ENCODE measurements around the gene ZNF414.

ZNF414 gene

GRCh38 chr19:8544168-8544567 lies 30.2 kb upstream of the ZNF414 start:
- Histone ChIP-seq H3K9me3 (ENCODE audit: low read depth, low read length) (no peaks in the 10 kb centered on the region), H3K4me3 (no peak overlapping the region), H3K27ac (no peak overlapping the region), H3K36me3 (ENCODE audit: insufficient read depth, low read length) (no peaks in the 10 kb centered on the region), H3K9ac (ENCODE audit: insufficient read length) (no peak overlapping the region)
- no peak for DNase-seq (ENCODE audit: low read depth, low spot score)
- TF ChIP-seq POLR2AphosphoS5 (IDR thresholded peaks at IDR 0.05; ENCODE audit: borderline replicate concordance, low read depth, low read length), result no peak
- no peak for TF ChIP-seq EZH2 (IDR thresholded peaks at IDR 0.05)
- TF ChIP-seq FOXP2 (optimal IDR thresholded peaks at IDR 0.05; ENCODE audit: control extremely low read depth, extremely low read length, insufficient read depth), result no peak

DNA sequence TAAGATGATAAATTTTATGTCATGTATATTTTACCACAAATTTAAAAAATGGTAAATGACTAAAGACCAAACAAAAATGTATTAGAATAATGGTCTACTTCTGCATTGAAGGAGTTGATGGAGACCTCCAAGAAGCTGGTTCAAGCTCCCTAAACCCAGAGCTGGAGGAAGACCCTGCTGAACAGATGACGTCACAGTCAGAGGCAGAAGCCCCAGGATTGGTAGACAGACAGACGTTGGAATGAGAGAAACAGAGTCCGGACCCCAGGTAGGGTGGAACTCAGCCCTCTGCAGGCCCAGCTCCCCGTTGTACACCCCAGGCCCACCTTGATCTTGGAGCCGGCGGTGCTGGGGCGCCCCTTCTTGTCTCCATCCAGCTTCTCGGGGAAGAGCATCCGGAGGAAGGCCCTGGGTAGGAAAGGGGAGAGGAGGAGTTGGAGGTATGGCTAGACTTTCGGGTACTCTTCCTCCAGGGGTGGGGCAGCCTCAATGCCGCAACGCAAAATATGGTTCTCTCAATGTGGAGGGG lies 25.7 kb upstream of the ZNF414 start:
- H3K27ac ChIP-seq, result no peak overlapping the region
- no peaks in the 10 kb centered on the region for H3K36me3 ChIP-seq (ENCODE audit: insufficient read depth, low read length)
- no peak overlapping the region for H3K9ac ChIP-seq (ENCODE audit: insufficient read length)
- no peak overlapping the region for H3K4me3 ChIP-seq
- H3K9me3 ChIP-seq (ENCODE audit: low read depth, low read length), result no peaks in the 10 kb centered on the region
- DNase-seq (ENCODE audit: low read depth, low spot score), result no peak
- TF ChIP-seq POLR2AphosphoS5 (IDR thresholded peaks at IDR 0.05; ENCODE audit: borderline replicate concordance, low read depth, low read length) (no peak), EZH2 (IDR thresholded peaks at IDR 0.05) (no peak), FOXP2 (optimal IDR thresholded peaks at IDR 0.05; ENCODE audit: control extremely low read depth, extremely low read length, insufficient read depth) (no peak)

DNA sequence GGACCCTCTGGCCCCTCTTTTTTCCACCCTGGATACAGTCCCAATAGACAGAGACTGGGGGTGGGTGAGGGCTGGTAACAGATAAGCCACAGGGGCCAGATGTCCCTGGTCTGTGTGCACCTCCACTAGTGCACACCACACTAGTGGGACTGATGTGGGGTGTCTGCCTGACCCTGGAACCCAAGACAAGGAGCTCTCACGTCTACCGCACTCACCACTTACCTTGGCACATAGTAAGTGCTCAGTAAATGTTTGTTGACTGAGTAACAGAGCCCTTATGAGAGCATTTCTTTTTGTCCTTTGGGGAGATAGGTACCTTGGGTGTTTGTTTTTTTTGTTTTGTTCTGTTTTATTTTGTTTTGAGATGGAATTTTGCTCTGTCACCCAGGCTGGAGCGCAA lies 23.1 kb upstream of the ZNF414 start:
- H3K9ac ChIP-seq (ENCODE audit: insufficient read length), result no peak overlapping the region
- H3K9me3 ChIP-seq (ENCODE audit: low read depth, low read length), result no peaks in the 10 kb centered on the region

DNA sequence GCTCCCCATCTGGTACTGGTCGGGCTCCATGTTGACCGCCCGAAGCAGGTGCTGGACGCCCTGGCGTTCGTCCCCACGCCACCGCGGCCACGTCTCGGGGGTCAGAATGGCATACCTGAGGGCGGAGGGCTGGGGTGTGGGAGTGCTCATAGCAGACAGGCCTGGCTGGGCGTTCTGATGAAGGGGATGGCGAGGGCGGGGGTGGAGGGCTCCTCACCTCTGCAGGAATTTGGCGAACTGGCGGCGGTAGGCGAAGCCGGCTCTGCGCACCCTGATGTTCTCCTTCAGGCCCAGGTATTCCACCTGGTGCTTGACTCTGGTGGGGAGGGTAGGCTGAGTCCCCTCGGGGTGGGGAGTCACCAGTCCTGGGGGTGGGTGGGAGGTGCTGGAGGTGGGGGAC lies 22.3 kb upstream of the ZNF414 start:
- Histone ChIP-seq H3K9me3 (ENCODE audit: low read depth, low read length) (no peaks in the 10 kb centered on the region), H3K4me3 (no peak overlapping the region), H3K9ac (ENCODE audit: insufficient read length) (no peak overlapping the region), H3K36me3 (ENCODE audit: insufficient read depth, low read length) (no peaks in the 10 kb centered on the region), H3K27ac (no peak overlapping the region)
- no peak for TF ChIP-seq POLR2AphosphoS5 (IDR thresholded peaks at IDR 0.05; ENCODE audit: borderline replicate concordance, low read depth, low read length)
- no peak for TF ChIP-seq EZH2 (IDR thresholded peaks at IDR 0.05)
- TF ChIP-seq FOXP2 (optimal IDR thresholded peaks at IDR 0.05; ENCODE audit: control extremely low read depth, extremely low read length, insufficient read depth), result no peak
- no peak for DNase-seq (ENCODE audit: low read depth, low spot score)

More for the DNA sequence above, 23.1 kb upstream of the ZNF414 start:
- no peak for DNase-seq (ENCODE audit: low read depth, low spot score)
- no peak for TF ChIP-seq EZH2 (IDR thresholded peaks at IDR 0.05)
- no peak for TF ChIP-seq FOXP2 (optimal IDR thresholded peaks at IDR 0.05; ENCODE audit: control extremely low read depth, extremely low read length, insufficient read depth)
- no peak for TF ChIP-seq POLR2AphosphoS5 (IDR thresholded peaks at IDR 0.05; ENCODE audit: borderline replicate concordance, low read depth, low read length)
- H3K36me3 ChIP-seq (ENCODE audit: insufficient read depth, low read length), result no peaks in the 10 kb centered on the region
- H3K4me3 ChIP-seq, result no peak overlapping the region
- H3K27ac ChIP-seq, result no peak overlapping the region

DNA sequence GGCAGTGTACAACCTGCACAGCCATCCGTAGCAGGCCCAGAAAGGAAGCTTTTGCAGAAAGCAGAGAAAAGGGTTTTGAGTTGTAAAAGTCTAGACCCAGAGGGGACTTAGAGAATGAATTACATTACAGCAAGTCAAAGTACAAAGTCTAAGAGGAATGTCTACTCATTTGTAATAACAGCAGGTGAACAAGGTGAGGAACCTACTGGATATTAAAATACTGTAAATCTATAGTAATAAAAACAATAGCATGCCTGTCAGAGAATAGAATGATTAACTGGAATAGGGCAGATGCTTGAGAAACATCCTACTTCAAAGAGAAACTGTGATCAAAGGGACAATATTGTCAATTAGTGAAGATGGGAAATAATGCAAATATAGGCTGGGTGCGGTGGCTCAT lies 18.3 kb upstream of the ZNF414 start:
- TF ChIP-seq POLR2AphosphoS5 (IDR thresholded peaks at IDR 0.05; ENCODE audit: borderline replicate concordance, low read depth, low read length), result no peak
- no peak for TF ChIP-seq EZH2 (IDR thresholded peaks at IDR 0.05)
- TF ChIP-seq FOXP2 (optimal IDR thresholded peaks at IDR 0.05; ENCODE audit: control extremely low read depth, extremely low read length, insufficient read depth), result no peak
- Histone ChIP-seq H3K27ac (no peak overlapping the region), H3K9me3 (ENCODE audit: low read depth, low read length) (no peaks in the 10 kb centered on the region), H3K4me3 (no peak overlapping the region), H3K36me3 (ENCODE audit: insufficient read depth, low read length) (no peaks in the 10 kb centered on the region), H3K9ac (ENCODE audit: insufficient read length) (no peak overlapping the region)
- no peak for DNase-seq (ENCODE audit: low read depth, low spot score)

- H3K36me3 ChIP-seq (ENCODE audit: insufficient read depth, low read length), result no peaks in the 10 kb centered on the region
- no peak for TF ChIP-seq POLR2AphosphoS5 (IDR thresholded peaks at IDR 0.05; ENCODE audit: borderline replicate concordance, low read depth, low read length)
- TF ChIP-seq EZH2 (IDR thresholded peaks at IDR 0.05), result no peak
- TF ChIP-seq FOXP2 (optimal IDR thresholded peaks at IDR 0.05; ENCODE audit: control extremely low read depth, extremely low read length, insufficient read depth), result no peak
- DNase-seq (ENCODE audit: low read depth, low spot score), result no peak
- H3K9me3 ChIP-seq (ENCODE audit: low read depth, low read length), result no peaks in the 10 kb centered on the region
- H3K9ac ChIP-seq (ENCODE audit: insufficient read length), result no peak overlapping the region
- H3K4me3 ChIP-seq, result no peak overlapping the region
- H3K27ac ChIP-seq, result no peak overlapping the region
These were observed 17.5 kb upstream of the ZNF414 start for GRCh38 chr19:8531470-8531869.

DNA sequence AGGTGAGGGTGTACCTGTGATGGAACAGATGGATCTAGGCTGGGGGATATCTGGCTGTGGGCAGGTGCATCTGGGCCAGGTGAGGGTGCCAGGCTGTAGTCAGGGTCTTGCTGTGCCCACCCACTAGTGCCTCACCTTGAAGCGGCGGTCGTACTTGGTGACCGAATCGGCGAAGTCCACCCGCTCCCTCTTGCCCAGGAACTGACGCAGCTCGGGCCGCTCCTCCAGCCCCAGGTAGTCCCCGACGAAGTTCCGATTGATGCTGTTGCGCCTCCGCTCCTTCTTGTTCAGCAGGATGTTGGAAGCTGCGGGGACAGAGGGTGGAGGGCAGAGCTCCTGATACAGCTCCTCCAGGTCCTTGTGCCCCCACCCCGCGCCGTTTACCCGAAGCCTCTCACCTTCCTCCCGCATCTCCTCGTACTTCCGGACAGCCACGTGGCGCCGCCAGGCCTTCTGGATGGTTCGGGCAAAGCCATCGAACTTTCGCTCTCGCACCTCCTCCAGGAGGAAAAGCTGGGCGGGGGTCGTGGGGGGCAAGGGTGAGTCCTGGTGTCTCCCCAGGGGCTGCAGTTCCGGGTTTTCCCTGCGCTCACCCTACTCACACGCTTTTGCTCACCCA lies 16.2 kb upstream of the ZNF414 start:
- Histone ChIP-seq H3K36me3 (ENCODE audit: insufficient read depth, low read length) (no peaks in the 10 kb centered on the region), H3K4me3 (no peak overlapping the region), H3K27ac (no peak overlapping the region), H3K9me3 (ENCODE audit: low read depth, low read length) (no peaks in the 10 kb centered on the region), H3K9ac (ENCODE audit: insufficient read length) (no peak overlapping the region)
- TF ChIP-seq POLR2AphosphoS5 (IDR thresholded peaks at IDR 0.05; ENCODE audit: borderline replicate concordance, low read depth, low read length) (no peak), EZH2 (IDR thresholded peaks at IDR 0.05) (no peak), FOXP2 (optimal IDR thresholded peaks at IDR 0.05; ENCODE audit: control extremely low read depth, extremely low read length, insufficient read depth) (no peak)
- DNase-seq (ENCODE audit: low read depth, low spot score), result no peak

DNA sequence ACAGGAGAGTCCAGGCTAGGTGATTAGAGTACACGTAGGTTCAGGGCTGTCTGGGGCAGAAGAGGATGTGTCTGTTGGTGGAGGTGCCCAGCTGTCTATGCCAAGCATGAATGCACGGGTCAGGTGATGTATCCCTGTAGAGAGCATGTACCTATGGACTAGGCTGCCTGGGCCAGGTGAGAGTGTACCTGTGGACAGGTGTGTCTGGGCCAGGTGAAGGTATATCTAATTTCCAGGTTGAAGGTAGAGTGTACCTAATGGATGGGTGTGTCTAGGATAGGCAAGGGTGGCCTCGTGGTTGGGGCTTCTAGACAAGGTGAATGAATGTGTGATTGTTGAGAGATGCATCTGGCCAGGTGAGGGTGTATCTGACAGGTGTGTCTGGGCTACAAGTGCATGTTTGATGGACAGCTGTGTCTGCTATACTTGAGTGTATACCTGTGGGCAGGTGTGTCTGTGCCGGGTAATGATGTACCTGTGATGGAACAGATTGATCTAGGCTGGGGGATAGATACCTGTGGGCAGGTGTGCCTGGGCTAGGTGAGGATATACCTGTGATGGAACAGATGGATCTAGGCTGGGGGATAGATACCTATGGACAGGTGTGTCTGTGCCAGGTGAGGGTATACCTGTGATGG lies 15.5 kb upstream of the ZNF414 start:
- Histone ChIP-seq H3K9ac (ENCODE audit: insufficient read length) (no peak overlapping the region), H3K36me3 (ENCODE audit: insufficient read depth, low read length) (no peaks in the 10 kb centered on the region), H3K27ac (no peak overlapping the region), H3K9me3 (ENCODE audit: low read depth, low read length) (no peaks in the 10 kb centered on the region), H3K4me3 (no peak overlapping the region)
- TF ChIP-seq POLR2AphosphoS5 (IDR thresholded peaks at IDR 0.05; ENCODE audit: borderline replicate concordance, low read depth, low read length) (no peak), FOXP2 (optimal IDR thresholded peaks at IDR 0.05; ENCODE audit: control extremely low read depth, extremely low read length, insufficient read depth) (no peak), EZH2 (IDR thresholded peaks at IDR 0.05) (no peak)
- DNase-seq (ENCODE audit: low read depth, low spot score), result no peak
